Measurements from ENCODE around the gene EIF3I. TPM values are rescaled to one million over a fixed set of nuclear protein-coding genes. Genes with fewer than 3 reads are reported as not detected.

Gene EIF3I
- total RNA-seq, 2 experiments from 2014 or later, result 182 to 207 TPM

DNA sequence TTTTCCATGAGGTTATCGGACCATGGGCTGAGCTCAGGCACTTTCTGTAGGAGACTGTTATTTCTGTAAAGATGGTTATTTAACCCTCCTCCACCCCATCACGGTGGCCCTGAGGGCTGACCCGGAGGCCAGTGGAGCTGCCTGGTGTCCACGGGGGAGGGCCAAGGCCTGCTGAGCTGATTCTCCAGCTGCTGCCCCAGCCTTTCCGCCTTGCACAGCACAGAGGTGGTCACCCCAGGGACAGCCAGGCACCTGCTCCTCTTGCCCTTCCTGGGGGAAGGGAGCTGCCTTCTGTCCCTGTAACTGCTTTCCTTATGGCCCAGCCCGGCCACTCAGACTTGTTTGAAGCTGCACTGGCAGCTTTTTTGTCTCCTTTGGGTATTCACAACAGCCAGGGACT lies 24.4 kb upstream of the EIF3I start:
- Histone ChIP-seq H3K4me3 (ENCODE audit: low read depth, low read length, poor library complexity, severe bottlenecking) (no peak overlapping the region), H3K9me3 (ENCODE audit: low read length) (no peaks in the 10 kb centered on the region), H3K79me2 (ENCODE audit: insufficient read depth, low read depth, low read length) (no peaks in the 10 kb centered on the region), H3K9me2 (ENCODE audit: insufficient read depth, low read length) (no peaks in the 10 kb centered on the region), H3K4me2 (ENCODE audit: low read length) (no peak overlapping the region), H3K4me1 (ENCODE audit: insufficient read depth, low read length, poor library complexity, severe bottlenecking) (peaks cover 39% of the 10 kb centered on the region), H2AFZ (ENCODE audit: low read length) (no peak overlapping the region), H4K20me1 (ENCODE audit: insufficient read depth, low read length) (no peaks in the 10 kb centered on the region), H3K36me3 (ENCODE audit: insufficient read depth, low read length) (peaks cover 65% of the 10 kb centered on the region), H3K27ac (ENCODE audit: low read depth, low read length, poor library complexity, severe bottlenecking) (no peak overlapping the region)
- no peak for DNase-seq (ENCODE audit: low spot score)
- intact Hi-C loops (cut with micrococcal nuclease; ENCODE audit: unreplicated experiment), result no loop called here
- ChIA-PET CTCF (ENCODE audit: unreplicated experiment) (interaction anchor here (0.6 kb wide), 1 partner anchor 13 kb away, joined by 3 read pairs; no protein-coding TSS in a partner anchor), POLR2A (interaction anchor here (0.5 to 0.7 kb wide), 3 partner anchors 29 to 1033 kb away, joined by 3 to 4 read pairs (median 3); no protein-coding TSS in a partner anchor)
- no TSS peak for BruUV-seq (replicated peaks)
- TF ChIP-seq, protein P1, sequence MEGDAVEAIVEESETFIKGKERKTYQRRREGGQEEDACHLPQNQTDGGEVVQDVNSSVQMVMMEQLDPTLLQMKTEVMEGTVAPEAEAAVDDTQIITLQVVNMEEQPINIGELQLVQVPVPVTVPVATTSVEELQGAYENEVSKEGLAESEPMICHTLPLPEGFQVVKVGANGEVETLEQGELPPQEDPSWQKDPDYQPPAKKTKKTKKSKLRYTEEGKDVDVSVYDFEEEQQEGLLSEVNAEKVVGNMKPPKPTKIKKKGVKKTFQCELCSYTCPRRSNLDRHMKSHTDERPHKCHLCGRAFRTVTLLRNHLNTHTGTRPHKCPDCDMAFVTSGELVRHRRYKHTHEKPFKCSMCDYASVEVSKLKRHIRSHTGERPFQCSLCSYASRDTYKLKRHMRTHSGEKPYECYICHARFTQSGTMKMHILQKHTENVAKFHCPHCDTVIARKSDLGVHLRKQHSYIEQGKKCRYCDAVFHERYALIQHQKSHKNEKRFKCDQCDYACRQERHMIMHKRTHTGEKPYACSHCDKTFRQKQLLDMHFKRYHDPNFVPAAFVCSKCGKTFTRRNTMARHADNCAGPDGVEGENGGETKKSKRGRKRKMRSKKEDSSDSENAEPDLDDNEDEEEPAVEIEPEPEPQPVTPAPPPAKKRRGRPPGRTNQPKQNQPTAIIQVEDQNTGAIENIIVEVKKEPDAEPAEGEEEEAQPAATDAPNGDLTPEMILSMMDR (conservative IDR thresholded peaks at IDR 0.05; ENCODE audit: low read length), result no peak
- TF ChIP-seq EZH2phosphoT487 (IDR thresholded peaks at IDR 0.05; ENCODE audit: borderline replicate concordance, low read depth, low read length), result no peak

GRCh38 chr1:32198237-32199042 lies 23.8 kb upstream of the EIF3I start:
- H4K20me1 ChIP-seq (ENCODE audit: insufficient read depth, low read length), result no peaks in the 10 kb centered on the region
- TF ChIP-seq EZH2phosphoT487 (IDR thresholded peaks at IDR 0.05; ENCODE audit: borderline replicate concordance, low read depth, low read length), result no peak
- TF ChIP-seq, protein P1 (conservative IDR thresholded peaks at IDR 0.05; ENCODE audit: low read length), result no peak
- ChIA-PET POLR2A (interaction anchor here (0.5 to 0.6 kb wide), 2 partner anchors 28 to 1032 kb away, joined by 3 to 4 read pairs; no protein-coding TSS in a partner anchor), CTCF (ENCODE audit: unreplicated experiment) (no interaction called here)
- no peaks in the 10 kb centered on the region for H3K79me2 ChIP-seq (ENCODE audit: insufficient read depth, low read depth, low read length)
- intact Hi-C loops (cut with micrococcal nuclease; ENCODE audit: unreplicated experiment), result no loop called here
- BruUV-seq (replicated peaks), result no TSS peak
- H3K36me3 ChIP-seq (ENCODE audit: insufficient read depth, low read length), result peaks cover 59% of the 10 kb centered on the region
- no peak for DNase-seq (ENCODE audit: low spot score)
- H3K4me2 ChIP-seq (ENCODE audit: low read length), result peak overlapping the region; percentile 80; the same call in 1 of the 2 replicates
- H3K9me2 ChIP-seq (ENCODE audit: insufficient read depth, low read length), result no peaks in the 10 kb centered on the region
- H3K4me3 ChIP-seq (ENCODE audit: low read depth, low read length, poor library complexity, severe bottlenecking), result no peak overlapping the region
- no peak overlapping the region for H2AFZ ChIP-seq (ENCODE audit: low read length)
- no peaks in the 10 kb centered on the region for H3K9me3 ChIP-seq (ENCODE audit: low read length)
- H3K4me1 ChIP-seq (ENCODE audit: insufficient read depth, low read length, poor library complexity, severe bottlenecking), result peaks cover 39% of the 10 kb centered on the region
- no peak overlapping the region for H3K27ac ChIP-seq (ENCODE audit: low read depth, low read length, poor library complexity, severe bottlenecking)
